H9 (cell line): Measurements from ENCODE around the gene FAM204A. TPM values are rescaled to one million over a fixed set of nuclear protein-coding genes. Genes with fewer than 3 reads are reported as not detected.

Source experiments
- DNase-seq: peaks from one replicate; pipeline ENCODE4 v3.0.0-alpha.2; 2017
- H2AFZ ChIP-seq: one replicate; pipeline ENCODE4 v1.6.1; 2013; ENCODE audit warnings: mild to moderate bottlenecking, low read length, control low read depth, moderate library complexity
- H2AK5ac ChIP-seq: 2 replicates; pipeline ENCODE4 v1.6.1; 2013; ENCODE audit warnings: low read length, control low read depth, mixed read lengths; ENCODE audit not compliant: insufficient read length
- H2BK120ac ChIP-seq: one replicate; pipeline ENCODE4 v1.6.1; 2013; ENCODE audit warnings: low read depth, mild to moderate bottlenecking, low read length, control low read depth, inconsistent platforms; ENCODE audit not compliant: poor library complexity, severe bottlenecking
- H2BK12ac ChIP-seq: 2 replicates; pipeline ENCODE4 v1.6.1; 2013; ENCODE audit warnings: low read length, control low read depth, mixed read lengths, low read depth; ENCODE audit not compliant: insufficient read length
- H2BK15ac ChIP-seq: 2 replicates; pipeline ENCODE4 v1.6.1; 2013; ENCODE audit warnings: low read depth, low read length, control low read depth
- H2BK20ac ChIP-seq: one replicate; pipeline ENCODE4 v1.6.1; 2013; ENCODE audit warnings: low read depth, mild to moderate bottlenecking, low read length, control low read depth, inconsistent platforms; ENCODE audit not compliant: poor library complexity, severe bottlenecking
- H2BK5ac ChIP-seq: 2 replicates; pipeline ENCODE4 v1.6.1; 2013; ENCODE audit warnings: low read length, control low read depth, mixed read lengths; ENCODE audit not compliant: insufficient read length
- H3K14ac ChIP-seq: 2 replicates; pipeline ENCODE4 v1.6.1; 2013; ENCODE audit warnings: low read length, control low read depth; ENCODE audit not compliant: insufficient read depth
- H3K18ac ChIP-seq: 2 replicates; pipeline ENCODE4 v1.6.1; 2013; ENCODE audit warnings: low read depth, mild to moderate bottlenecking, mixed read lengths, low read length, control low read depth; ENCODE audit not compliant: insufficient read length
- H3K23ac ChIP-seq: 2 replicates; pipeline ENCODE4 v1.6.1; 2013; ENCODE audit warnings: low read length, control low read depth, mixed read lengths, low read depth; ENCODE audit not compliant: insufficient read length
- H3K23me2 ChIP-seq: 2 replicates; pipeline ENCODE4 v1.6.1; 2013; ENCODE audit warnings: low read depth, mild to moderate bottlenecking, mixed read lengths, low read length, control low read depth; ENCODE audit not compliant: insufficient read length, poor library complexity, severe bottlenecking
- H3K27ac ChIP-seq: 2 replicates; pipeline ENCODE4 v1.5.1; 2013; ENCODE audit warnings: low read length, control low read depth, mixed read lengths, low read depth; ENCODE audit not compliant: insufficient read length
- H3K27me3 ChIP-seq: 2 replicates; pipeline ENCODE4 v1.6.1; 2013; ENCODE audit warnings: low read length, control low read depth, inconsistent platforms; ENCODE audit not compliant: insufficient read depth
- H3K4ac ChIP-seq: 2 replicates; pipeline ENCODE4 v1.6.1; 2013; ENCODE audit warnings: low read depth, mild to moderate bottlenecking, control low read depth, inconsistent platforms, low read length, moderate library complexity
- H3K4me1 ChIP-seq: 2 replicates; pipeline ENCODE4 v1.6.1; 2013; ENCODE audit warnings: low read length, control low read depth, inconsistent platforms; ENCODE audit not compliant: insufficient read depth
- H3K4me2 ChIP-seq: 2 replicates; pipeline ENCODE4 v1.6.1; 2013; ENCODE audit warnings: low read length, control low read depth, mixed read lengths; ENCODE audit not compliant: insufficient read length, insufficient read depth
- H3K56ac ChIP-seq: 2 replicates; pipeline ENCODE4 v1.6.1; 2013; ENCODE audit warnings: low read depth, mild to moderate bottlenecking, mixed read lengths, low read length, control low read depth; ENCODE audit not compliant: insufficient read length
- H3K79me1 ChIP-seq: 2 replicates; pipeline ENCODE4 v1.6.1; 2013; ENCODE audit warnings: low read depth, mild to moderate bottlenecking, moderate library complexity, low read length, control low read depth, inconsistent platforms; ENCODE audit not compliant: insufficient read depth, poor library complexity, severe bottlenecking
- H3K79me2 ChIP-seq: 2 replicates; pipeline ENCODE4 v1.6.1; 2013; ENCODE audit warnings: low read length, control low read depth, inconsistent platforms; ENCODE audit not compliant: insufficient read depth
- H3K9ac ChIP-seq: 2 replicates; pipeline ENCODE4 v1.6.1; 2013; ENCODE audit warnings: low read length, control low read depth, mixed read lengths; ENCODE audit not compliant: insufficient read length; ENCODE audit errors: extremely low read depth
- H3K9me3 ChIP-seq: one replicate; pipeline ENCODE4 v1.6.1; 2013; ENCODE audit warnings: low read depth, low read length, inconsistent platforms; ENCODE audit not compliant: control insufficient read depth
- H3T11ph ChIP-seq: one replicate; pipeline ENCODE4 v1.6.1; 2013; ENCODE audit warnings: mild to moderate bottlenecking, low read length, control low read depth, inconsistent platforms
- H4K20me1 ChIP-seq: one replicate; pipeline ENCODE4 v1.6.1; 2013; ENCODE audit not compliant: control insufficient read depth, insufficient read length, insufficient read depth
- H4K5ac ChIP-seq: 2 replicates; pipeline ENCODE4 v1.6.1; 2013; ENCODE audit warnings: low read depth, mild to moderate bottlenecking, mixed read lengths, low read length, control low read depth; ENCODE audit not compliant: insufficient read length
- H4K8ac ChIP-seq: replicated peaks from 2 replicates; pipeline ENCODE4 v1.6.1; 2013; ENCODE audit warnings: low read length, control low read depth, mixed read lengths, low read depth; ENCODE audit not compliant: insufficient read length
- H4K91ac ChIP-seq: 2 replicates; pipeline ENCODE4 v1.6.1; 2013; ENCODE audit warnings: low read depth, mild to moderate bottlenecking, moderate library complexity, mixed read lengths, low read length, control low read depth; ENCODE audit not compliant: insufficient read length
- H3K27ac Mint-ChIP-seq, 3 experiments: 2 replicates in 2 of 3; 3 replicates in 1 of 3; pipeline ENCODE4 v1.8.0; 2020 to 2021; ENCODE audit warnings: mixed read lengths in 3 of 3, mild to moderate bottlenecking in 1 of 3, moderate library complexity in 1 of 3
- H3K27me3 Mint-ChIP-seq: 2 replicates; pipeline ENCODE4 v1.8.0; 2021; ENCODE audit warnings: low read depth, mild to moderate bottlenecking, moderate library complexity, mixed read lengths
- H3K36me3 Mint-ChIP-seq, 3 experiments: 2 replicates in 2 of 3; 3 replicates in 1 of 3; pipeline ENCODE4 v1.8.0; 2020 to 2021; ENCODE audit warnings: low read depth in 3 of 3, mixed read lengths in 3 of 3; ENCODE audit not compliant: insufficient read depth in 1 of 3
- H3K4me1 Mint-ChIP-seq, 2 experiments: 2 replicates each; pipeline ENCODE4 v1.8.0; 2020; ENCODE audit warnings: mixed read lengths in 2 of 2
- H3K4me3 Mint-ChIP-seq, 2 experiments: 2 replicates in 1 of 2; 3 replicates in 1 of 2; pipeline ENCODE4 v1.8.0; 2020 to 2021; ENCODE audit warnings: mild to moderate bottlenecking in 2 of 2, mixed read lengths in 2 of 2, moderate library complexity in 1 of 2
- H3K9me3 Mint-ChIP-seq, 2 experiments: 2 replicates in 1 of 2; 3 replicates in 1 of 2; pipeline ENCODE4 v1.8.0; 2020; ENCODE audit warnings: mild to moderate bottlenecking in 2 of 2, mixed read lengths in 2 of 2, moderate library complexity in 1 of 2
- WGBS: extraction: QIAGEN DNeasy Blood & Tissue Kit; methylation state at CpG from one replicate; pipeline ENCODE4 v1.1.7; 2013; ENCODE audit warnings: missing lambda C conversion rate, low lambda C conversion rate, mixed read lengths; ENCODE audit not compliant: insufficient read length; ENCODE audit errors: extremely low coverage; 5-methylcytosine and 5-hydroxymethylcytosine counted together
- total RNA-seq: library from RNA; stranded (reverse); gene quantifications from 2 replicates; pipeline ENCODE4 v1.2.1, GENCODE V29; 2021
- TF ChIP-seq, protein P1 (sequence below): fragments of 200-600 bp; sonication (generic); conservative IDR thresholded peaks from 3 replicates; pipeline ENCODE4 v1.8.0; 2021; ENCODE audit warnings: antibody characterized with exemption, mild to moderate bottlenecking

Gene FAM204A
- total RNA-seq, 1 experiment from 2014 or later, result 42.5 TPM

DNA sequence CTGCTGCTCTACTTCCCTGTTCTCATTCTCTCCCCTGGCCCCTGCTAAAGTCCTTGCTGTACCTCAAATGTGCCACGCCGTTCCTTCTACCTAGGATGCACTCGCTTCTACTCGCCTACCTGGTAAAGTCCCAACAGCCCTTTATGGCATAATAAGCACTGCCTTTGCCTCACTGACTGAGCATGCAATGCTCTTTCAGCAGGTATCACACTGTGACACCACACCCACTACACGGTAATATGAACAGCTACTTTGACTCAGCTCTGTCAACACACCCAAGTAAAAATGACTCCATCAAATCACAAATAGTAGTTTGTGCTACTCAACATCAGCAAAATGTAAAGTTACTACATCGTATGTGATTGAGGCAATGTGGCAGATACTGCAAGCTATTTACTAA lies 37.6 kb downstream of the FAM204A start:
- Mint-ChIP-seq H3K36me3 (peaks cover 0 to 12% (median 2%) of the 10 kb centered on the region in 3 experiments; a peak in 3 of 7 replicates), H3K27me3 (no peaks in the 10 kb centered on the region), H3K4me1 (peaks cover 5 to 6% of the 10 kb centered on the region in 2 experiments; a peak in 2 of 4 replicates), H3K4me3 (no peak overlapping the region), H3K27ac (no peak overlapping the region), H3K9me3 (no peaks in the 10 kb centered on the region)
- Histone ChIP-seq H3K9ac (no peak overlapping the region), H2BK120ac (no peak overlapping the region), H3K27me3 (no peaks in the 10 kb centered on the region), H4K91ac (no peak overlapping the region), H3K18ac (no peak overlapping the region), H3K14ac (no peak overlapping the region), H3K9me3 (no peaks in the 10 kb centered on the region), H2BK12ac (no peak overlapping the region), H3K4me2 (no peak overlapping the region), H3K79me2 (no peaks in the 10 kb centered on the region), H2AK5ac (no peak overlapping the region), H2BK15ac (no peak overlapping the region), H3K79me1 (no peaks in the 10 kb centered on the region), H3T11ph (no peak overlapping the region), H4K8ac (no peak overlapping the region), H3K23ac (no peak overlapping the region), H4K20me1 (no peaks in the 10 kb centered on the region), H2BK5ac (no peak overlapping the region), H3K4ac (no peak overlapping the region), H4K5ac (no peak overlapping the region), H3K23me2 (no peaks in the 10 kb centered on the region), H2BK20ac (no peak overlapping the region), H2AFZ (no peak overlapping the region), H3K4me1 (no peaks in the 10 kb centered on the region), H3K27ac (no peak overlapping the region), H3K56ac (no peak overlapping the region)
- no peak for DNase-seq
- WGBS, result no CpG with 5 or more reads among the region's 6 CpGs
- TF ChIP-seq, protein P1, sequence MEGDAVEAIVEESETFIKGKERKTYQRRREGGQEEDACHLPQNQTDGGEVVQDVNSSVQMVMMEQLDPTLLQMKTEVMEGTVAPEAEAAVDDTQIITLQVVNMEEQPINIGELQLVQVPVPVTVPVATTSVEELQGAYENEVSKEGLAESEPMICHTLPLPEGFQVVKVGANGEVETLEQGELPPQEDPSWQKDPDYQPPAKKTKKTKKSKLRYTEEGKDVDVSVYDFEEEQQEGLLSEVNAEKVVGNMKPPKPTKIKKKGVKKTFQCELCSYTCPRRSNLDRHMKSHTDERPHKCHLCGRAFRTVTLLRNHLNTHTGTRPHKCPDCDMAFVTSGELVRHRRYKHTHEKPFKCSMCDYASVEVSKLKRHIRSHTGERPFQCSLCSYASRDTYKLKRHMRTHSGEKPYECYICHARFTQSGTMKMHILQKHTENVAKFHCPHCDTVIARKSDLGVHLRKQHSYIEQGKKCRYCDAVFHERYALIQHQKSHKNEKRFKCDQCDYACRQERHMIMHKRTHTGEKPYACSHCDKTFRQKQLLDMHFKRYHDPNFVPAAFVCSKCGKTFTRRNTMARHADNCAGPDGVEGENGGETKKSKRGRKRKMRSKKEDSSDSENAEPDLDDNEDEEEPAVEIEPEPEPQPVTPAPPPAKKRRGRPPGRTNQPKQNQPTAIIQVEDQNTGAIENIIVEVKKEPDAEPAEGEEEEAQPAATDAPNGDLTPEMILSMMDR, result no peak
